K562 (cell line): Measurements from ENCODE around the gene PHOX2A. TPM values are rescaled to one million over a fixed set of nuclear protein-coding genes. Genes with fewer than 3 reads are reported as not detected.

Source experiments
- CHD7 ChIP-seq: fragments of 200-600 bp; sonication (generic); IDR thresholded peaks from one replicate; pipeline ENCODE4 v1.6.1; 2012; ENCODE audit warnings: mild to moderate bottlenecking, low read depth, low read length, inconsistent platforms
- MAZ ChIP-seq, 2 experiments: fragments of 450-650 bp in 1 of 2; sonication (generic) in 1 of 2; formaldehyde crosslinking; IDR thresholded peaks in 1 of 2; conservative IDR thresholded peaks in 1 of 2; 2 replicates each; pipeline versions ENCODE4 v1.4.0 to v1.5.0; 2020; ENCODE audit warnings: mild to moderate bottlenecking in 1 of 2, missing genetic modification reagents in 1 of 2
- MCM5 ChIP-seq: fragments of 450-650 bp; IDR thresholded peaks from 2 replicates; pipeline ENCODE4 v1.6.1; 2016; ENCODE audit warnings: low read depth
- PPARD ChIP-seq: fragments of 250-450 bp; sonication (Bioruptor Pico); IDR thresholded peaks from 2 replicates; pipeline ENCODE4 v1.8.0; 2022; ENCODE audit warnings: inconsistent platforms, mild to moderate bottlenecking, moderate library complexity
- TRIM25 ChIP-seq: fragments of 450-650 bp; IDR thresholded peaks from 2 replicates; pipeline ENCODE4 v1.7.0; 2016; ENCODE audit warnings: borderline replicate concordance
- XRCC3 ChIP-seq: fragments of 450-650 bp; IDR thresholded peaks from 2 replicates; pipeline ENCODE4 v1.6.1; 2017; ENCODE audit warnings: mild to moderate bottlenecking, moderate library complexity
- ZHX1 ChIP-seq: fragments of 150-350 bp; conservative IDR thresholded peaks from 2 replicates; pipeline ENCODE4 v1.6.1; 2014; ENCODE audit warnings: low read length
- ZNF3 ChIP-seq: fragments of 250-450 bp; sonication (Bioruptor Pico); IDR thresholded peaks from 2 replicates; pipeline ENCODE4 v1.5.0; 2021; ENCODE audit warnings: mild to moderate bottlenecking, moderate library complexity
- ZNF408 ChIP-seq: fragments of 250-450 bp; sonication (Bioruptor Pico); IDR thresholded peaks from 2 replicates; pipeline ENCODE4 v1.4.0; 2020; ENCODE audit warnings: low read depth, mild to moderate bottlenecking, moderate library complexity
- ZNF551 ChIP-seq: fragments of 250-450 bp; sonication (Bioruptor Pico); IDR thresholded peaks from 2 replicates; pipeline ENCODE4 v1.5.0; 2021; ENCODE audit warnings: mild to moderate bottlenecking, moderate library complexity
- polyA plus RNA-seq, 8 experiments: library from polyadenylated mRNA; depleted of rRNA in 4 of 8; stranded (reverse) in 5 of 8; unstranded in 3 of 8; fragments of >200 nt; fragmentation: Nextera tagmentation in 2 of 8; fragmentation: Illumina TruSeq in 1 of 8; extraction: Ambion mirVana in 2 of 8; extraction: Trizol in 1 of 8; gene quantifications; 2 replicates each; pipeline versions ENCODE4 v1.2.1 to v1.2.3, GENCODE V29; 2011 to 2014; ENCODE audit warnings: inconsistent platforms in 1 of 8, missing spikeins in 1 of 8
- total RNA-seq, 7 experiments: library from RNA; depleted of rRNA in 6 of 7; stranded (reverse); fragments of >200 nt in 6 of 7; fragmentation: Illumina TruSeq in 2 of 7; extraction: Trizol in 2 of 7; gene quantifications; 2 replicates each; pipeline versions ENCODE4 v1.2.1 to v1.2.3, GENCODE V29; 2011 to 2021; ENCODE audit warnings: low replicate concordance in 1 of 7

Gene PHOX2A
- total and polyA plus RNA-seq, 9 of the 15 experiments (the other 6 are each of a cell fraction or from before 2014, with no cell fraction given), result not detected

- TF ChIP-seq CHD7 (no peak), ZNF3 (CRISPR knock-in tag) (no peak), MAZ (CRISPR knock-in tag; conservative IDR thresholded peaks at IDR 0.05 in 1 of 2, IDR thresholded peaks at IDR 0.05 in 1 of 2) (peak; percentile 43 to 73; a peak in 3 of 4 replicates), ZNF551 (CRISPR knock-in tag) (no peak), PPARD (CRISPR knock-in tag) (no peak), TRIM25 (0 out of 2 replicates have a peak, but pooled peaks have one; percentile 54), MCM5 (no peak), ZHX1 (no peak), XRCC3 (no peak), ZNF408 (CRISPR knock-in tag) (no peak)
Measured at GRCh38 chr11:72223615-72224563, 20.1 kb downstream of the PHOX2A start (continued).
